CD14-positive monocyte (primary cell): ENCODE results near the gene MBNL2. TPM values are rescaled to one million over a fixed set of nuclear protein-coding genes. Genes with fewer than 3 reads are reported as not detected.

Source experiments
- DNase-seq, 3 donors: peaks; one replicate each; pipeline ENCODE4 v3.0.0-alpha.2; 2011 to 2022
- H2AFZ ChIP-seq: 2 replicates; pipeline ENCODE4 v1.6.0; 2012; ENCODE audit warnings: mild to moderate bottlenecking, low read depth, low read length, inconsistent platforms; ENCODE audit not compliant: insufficient read depth, poor library complexity, severe bottlenecking
- H3K27ac ChIP-seq, 2 donors: 1 replicate in 1 of 2; 2 replicates in 1 of 2; pipeline ENCODE4 v1.5.1; 2012 to 2013; ENCODE audit warnings: low read length in 2 of 2, control low read depth in 1 of 2, inconsistent platforms in 1 of 2, low read depth in 1 of 2, mild to moderate bottlenecking in 1 of 2
- H3K27me3 ChIP-seq, 2 donors: one replicate each; pipeline versions ENCODE4 v1.6.0 to v1.6.1; 2011 to 2013; ENCODE audit warnings: low read length in 2 of 2; ENCODE audit not compliant: control insufficient read depth in 2 of 2, insufficient read depth in 2 of 2
- H3K36me3 ChIP-seq, 2 donors: replicated peaks in 1 of 2; 1 replicate in 1 of 2; 2 replicates in 1 of 2; pipeline versions ENCODE4 v1.5.1 to v1.6.1; 2012 to 2013; ENCODE audit warnings: low read length in 2 of 2, control low read depth in 1 of 2, inconsistent platforms in 1 of 2, mild to moderate bottlenecking in 1 of 2; ENCODE audit not compliant: insufficient read depth in 2 of 2, control insufficient read depth in 1 of 2
- H3K4me1 ChIP-seq, 2 donors: 1 replicate in 1 of 2; 2 replicates in 1 of 2; pipeline versions ENCODE4 v1.5.1 to v1.6.1; 2012 to 2013; ENCODE audit warnings: low read length in 2 of 2, control low read depth in 1 of 2, inconsistent platforms in 1 of 2, mild to moderate bottlenecking in 1 of 2, moderate library complexity in 1 of 2; ENCODE audit not compliant: insufficient read depth in 2 of 2, control insufficient read depth in 1 of 2
- H3K4me2 ChIP-seq: replicated peaks from 2 replicates; pipeline ENCODE3; 2012; ENCODE audit warnings: low read length, moderate library complexity, mild to moderate bottlenecking; ENCODE audit not compliant: poor library complexity, severe bottlenecking; ENCODE audit errors: extremely low read depth
- H3K4me3 ChIP-seq, 3 experiments: fragments of 200-600 bp in 1 of 3; sonication (generic) in 1 of 3; replicated peaks in 1 of 3; 1 replicate in 2 of 3; 2 replicates in 1 of 3; pipeline ENCODE4 v1.5.1; 2011 to 2013; ENCODE audit warnings: low read length in 3 of 3, mild to moderate bottlenecking in 3 of 3, control low read depth in 2 of 3, low read depth in 2 of 3, inconsistent platforms in 1 of 3, moderate library complexity in 1 of 3
- H3K79me2 ChIP-seq: 2 replicates; pipeline ENCODE4 v1.6.0; 2012; ENCODE audit warnings: mild to moderate bottlenecking, control low read depth, inconsistent platforms, low read length, moderate library complexity; ENCODE audit not compliant: insufficient read depth
- H3K9ac ChIP-seq: 2 replicates; pipeline ENCODE4 v1.6.0; 2017; ENCODE audit warnings: low read length, mild to moderate bottlenecking; ENCODE audit not compliant: insufficient read depth, poor library complexity, severe bottlenecking
- H3K9me3 ChIP-seq, 2 donors: replicated peaks in 1 of 2; 1 replicate in 1 of 2; 2 replicates in 1 of 2; pipeline versions ENCODE4 v1.5.1 to v1.6.1; 2012 to 2013; ENCODE audit warnings: low read length in 2 of 2, control low read depth in 1 of 2; ENCODE audit not compliant: control insufficient read depth in 1 of 2, insufficient read depth in 1 of 2
- H4K20me1 ChIP-seq: 2 replicates; pipeline ENCODE4 v1.6.0; 2012; ENCODE audit warnings: mild to moderate bottlenecking, low read length, control low read depth, moderate library complexity; ENCODE audit not compliant: insufficient read depth
- H3K27ac Mint-ChIP-seq, 7 donors: one replicate each; pipeline ENCODE4 v1.8.0; 2020; ENCODE audit warnings: mild to moderate bottlenecking in 7 of 7, mixed read lengths in 7 of 7, moderate library complexity in 6 of 7, inconsistent platforms in 2 of 7
- H3K27me3 Mint-ChIP-seq, 3 donors: one replicate each; pipeline ENCODE4 v1.8.0; 2021 to 2022; ENCODE audit warnings: low read depth in 3 of 3, mild to moderate bottlenecking in 3 of 3, mixed read lengths in 3 of 3, moderate library complexity in 3 of 3, inconsistent platforms in 1 of 3
- H3K36me3 Mint-ChIP-seq, 2 donors: one replicate each; pipeline ENCODE4 v1.8.0; 2020; ENCODE audit warnings: mixed read lengths in 2 of 2, inconsistent platforms in 1 of 2, mild to moderate bottlenecking in 1 of 2
- H3K4me1 Mint-ChIP-seq: one replicate; pipeline ENCODE4 v1.8.0; 2020; ENCODE audit warnings: mild to moderate bottlenecking, mixed read lengths
- H3K4me3 Mint-ChIP-seq, 2 donors: one replicate each; pipeline ENCODE4 v1.8.0; 2020; ENCODE audit warnings: mild to moderate bottlenecking in 2 of 2, mixed read lengths in 2 of 2, moderate library complexity in 1 of 2
- H3K9me3 Mint-ChIP-seq, 7 donors: one replicate each; pipeline ENCODE4 v1.8.0; 2020 to 2022; ENCODE audit warnings: mixed read lengths in 7 of 7, mild to moderate bottlenecking in 6 of 7, moderate library complexity in 6 of 7, inconsistent platforms in 2 of 7
- CTCF ChIP-seq: fragments of 200-600 bp; IDR thresholded peaks from one replicate; pipeline ENCODE4 v1.8.0; 2022; ENCODE audit warnings: antibody characterized with exemption, mild to moderate bottlenecking
- WGBS: methylation state at CpG from one replicate; pipeline ENCODE4 v1.1.5; 2013; ENCODE audit warnings: missing lambda C conversion rate; ENCODE audit not compliant: insufficient coverage; 5-methylcytosine and 5-hydroxymethylcytosine counted together
- intact Hi-C, 2 donors: fragments of 100-400 bp; cut with micrococcal nuclease; formaldehyde crosslinking; loops; one replicate each; pipeline versions ENCODE4 v1.15.0 to v1.15.1; 2023
- polyA plus RNA-seq, 3 donors: library from polyadenylated mRNA; depleted of rRNA in 1 of 3; unstranded in 2 of 3; stranded (reverse) in 1 of 3; fragments of 300-500 nt in 2 of 3; fragments of >200 nt in 1 of 3; fragmentation: Illumina TruSeq in 2 of 3; gene quantifications; 1 replicate in 2 of 3; 2 replicates in 1 of 3; pipeline ENCODE4 v1.2.3, GENCODE V29; 2012 to 2021

MBNL2 gene
- polyA plus RNA-seq, 3 donors = 8.5 to 15.5 (median 13.4) TPM

DNA sequence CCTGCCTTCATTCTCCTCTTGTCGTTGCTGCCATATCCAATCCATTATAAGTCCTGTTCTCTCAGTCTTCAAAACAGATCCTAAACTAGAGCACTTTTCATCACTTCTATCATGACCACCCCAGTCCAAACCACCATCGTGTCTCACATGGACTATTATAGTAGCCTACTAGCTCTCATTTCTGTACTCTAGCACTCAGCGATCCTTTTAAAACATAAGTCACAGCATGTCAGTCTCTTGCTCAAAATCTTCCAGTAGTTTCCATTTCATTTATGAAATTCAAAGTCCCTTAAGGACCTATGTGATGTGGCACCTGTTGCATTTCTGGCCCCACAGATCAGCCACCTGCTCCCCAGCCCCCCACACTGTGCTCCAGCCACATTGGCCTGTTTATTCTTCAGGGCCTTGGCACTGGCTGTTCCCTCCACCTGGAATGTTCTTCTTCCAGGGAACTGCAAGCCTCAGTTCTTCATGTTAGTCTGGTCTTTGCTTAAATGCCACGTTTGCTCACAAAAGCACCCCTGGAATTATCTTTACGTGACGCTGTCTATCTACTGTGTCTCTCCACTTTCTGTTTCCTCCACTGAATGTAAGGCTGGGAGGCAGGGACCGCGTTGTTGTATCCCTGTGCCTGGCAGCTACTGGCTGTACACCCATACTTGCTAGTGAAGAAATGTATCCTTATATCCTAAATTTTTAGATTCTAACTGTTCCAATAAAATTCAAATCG is 64.3 kb downstream of the MBNL2 start:
- no peak for DNase-seq
- 88% methylated on average over 5 of the region's 9 CpGs for WGBS
- Mint-ChIP-seq H3K27me3 (no peaks in the 10 kb centered on the region), H3K9me3 (peaks cover 0 to 5% (median 2%) of the 10 kb centered on the region in 7 donors), H3K36me3 (peaks cover 15 to 16% of the 10 kb centered on the region in 2 donors), H3K4me1 (peaks cover 19% of the 10 kb centered on the region), H3K4me3 (no peak overlapping the region), H3K27ac (no peak overlapping the region)
- H3K27me3 ChIP-seq = no peaks in the 10 kb centered on the region
- no peak for TF ChIP-seq CTCF
- no peak overlapping the region for H3K27ac ChIP-seq
- no peaks in the 10 kb centered on the region for H3K9me3 ChIP-seq
- H2AFZ ChIP-seq = no peak overlapping the region
- intact Hi-C loops = no loop called here
- peaks cover 0 to 3% of the 10 kb centered on the region in 2 donors for H3K36me3 ChIP-seq
- H3K4me1 ChIP-seq = peaks cover 6 to 7% of the 10 kb centered on the region in 2 donors
- H3K9ac ChIP-seq = no peak overlapping the region
- peaks cover 77% of the 10 kb centered on the region for H4K20me1 ChIP-seq
- no peak overlapping the region for H3K4me2 ChIP-seq
- H3K79me2 ChIP-seq = peaks cover 30% of the 10 kb centered on the region
- H3K4me3 ChIP-seq = no peak overlapping the region

DNA sequence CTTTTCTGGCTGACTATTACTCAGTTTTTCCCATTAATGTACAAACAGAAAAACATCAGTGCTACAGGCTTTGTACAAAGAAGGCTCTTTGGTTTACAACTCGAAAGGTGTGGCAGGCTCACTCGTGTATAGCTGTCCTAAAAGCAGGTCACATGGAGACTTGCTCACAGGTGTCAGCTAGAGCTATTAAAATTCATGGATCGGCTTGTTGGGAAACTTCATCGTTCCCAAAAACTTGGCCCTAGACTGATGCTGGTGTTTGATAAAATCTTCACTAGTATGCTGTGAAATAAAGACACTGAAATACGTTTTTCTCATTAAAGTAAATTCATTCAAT is 64.9 kb downstream of the MBNL2 start:
- H3K27me3 ChIP-seq = no peaks in the 10 kb centered on the region
- Mint-ChIP-seq H3K36me3 (peaks cover 15 to 16% of the 10 kb centered on the region in 2 donors), H3K27me3 (no peaks in the 10 kb centered on the region), H3K4me3 (no peak overlapping the region), H3K27ac (no peak overlapping the region), H3K9me3 (peaks cover 0 to 5% (median 2%) of the 10 kb centered on the region in 7 donors), H3K4me1 (peaks cover 19% of the 10 kb centered on the region)
- H3K27ac ChIP-seq = no peak overlapping the region
- H3K79me2 ChIP-seq = peaks cover 26% of the 10 kb centered on the region
- H3K9ac ChIP-seq = no peak overlapping the region
- no peak overlapping the region for H2AFZ ChIP-seq
- no peak overlapping the region for H3K4me3 ChIP-seq
- no peak for DNase-seq
- H4K20me1 ChIP-seq = peaks cover 73% of the 10 kb centered on the region
- H3K36me3 ChIP-seq = peaks cover 0 to 3% of the 10 kb centered on the region in 2 donors
- no peaks in the 10 kb centered on the region for H3K9me3 ChIP-seq
- TF ChIP-seq CTCF = no peak
- H3K4me1 ChIP-seq = peaks cover 6 to 7% of the 10 kb centered on the region in 2 donors
- no peak overlapping the region for H3K4me2 ChIP-seq
- WGBS = 95% methylated on average over 2 of the region's 5 CpGs
- intact Hi-C loops = no loop called here
